OCI-LY1 (cell line): Measurements from ENCODE around the gene COMMD3.
"Not testable (repeated sequence)": the region's sequence is repeated elsewhere in the genome, so short reads cannot be mapped to it uniquely, and the experiment has no call there.

Source experiments
- H2AFZ ChIP-seq: fragments of 200-600 bp; sonication (generic), shearing (Covaris generic); 2 replicates; pipeline ENCODE4 v1.6.0; 2014; ENCODE audit warnings: antibody characterized with exemption, mild to moderate bottlenecking, low read length
- H3F3A ChIP-seq: fragments of 200-600 bp; sonication (generic), shearing (Covaris generic); 2 replicates; pipeline ENCODE4 v1.6.0; 2014; ENCODE audit warnings: mild to moderate bottlenecking, antibody characterized with exemption, low read length, moderate library complexity; ENCODE audit not compliant: insufficient read depth
- H3K27ac ChIP-seq: fragments of 200-600 bp; sonication (generic); 2 replicates; pipeline ENCODE4 v1.5.1; 2014; ENCODE audit warnings: low read length, mixed run types, mild to moderate bottlenecking, low read depth; ENCODE audit not compliant: poor library complexity, severe bottlenecking
- H3K27me3 ChIP-seq: fragments of 200-600 bp; sonication (generic); 2 replicates; pipeline ENCODE4 v1.6.0; 2014; ENCODE audit warnings: antibody characterized with exemption, mild to moderate bottlenecking, low read length, moderate library complexity; ENCODE audit not compliant: insufficient read depth
- H3K36me3 ChIP-seq: fragments of 200-600 bp; sonication (generic); 2 replicates; pipeline ENCODE4 v1.6.1; 2014; ENCODE audit warnings: mild to moderate bottlenecking, antibody characterized with exemption, low read length, moderate library complexity, mixed read lengths; ENCODE audit not compliant: insufficient read depth
- H3K4me1 ChIP-seq: fragments of 200-600 bp; sonication (generic); 2 replicates; pipeline ENCODE4 v1.5.1; 2014; ENCODE audit warnings: mild to moderate bottlenecking, low read length, moderate library complexity; ENCODE audit not compliant: insufficient read depth, severe bottlenecking
- H3K4me2 ChIP-seq: fragments of 200-600 bp; sonication (generic), shearing (Covaris generic); 2 replicates; pipeline ENCODE4 v1.6.1; 2014; ENCODE audit warnings: low read length
- H3K4me3 ChIP-seq: fragments of 200-600 bp; sonication (generic); 2 replicates; pipeline ENCODE4 v1.5.1; 2014; ENCODE audit warnings: low read length, low read depth, mild to moderate bottlenecking, mixed read lengths; ENCODE audit not compliant: poor library complexity, severe bottlenecking
- H3K79me2 ChIP-seq: fragments of 200-600 bp; shearing (Covaris generic); 2 replicates; pipeline ENCODE4 v1.6.1; 2016; ENCODE audit warnings: mixed run types, low read length, mixed read lengths; ENCODE audit not compliant: insufficient read depth
- H3K9ac ChIP-seq: fragments of 200-600 bp; sonication (generic), shearing (Covaris generic); 2 replicates; pipeline ENCODE4 v1.6.1; 2014; ENCODE audit warnings: mild to moderate bottlenecking, low read length, mixed read lengths
- H3K9me2 ChIP-seq: fragments of 200-600 bp; sonication (generic), shearing (Covaris generic); 2 replicates; pipeline ENCODE4 v1.6.1; 2014; ENCODE audit warnings: low read depth, mild to moderate bottlenecking, low read length, mixed read lengths
- H3K9me3 ChIP-seq: fragments of 200-600 bp; shearing (Covaris generic); 2 replicates; pipeline ENCODE4 v1.6.1; 2014; ENCODE audit warnings: low read length, mixed read lengths
- H4K20me1 ChIP-seq: fragments of 200-600 bp; sonication (generic), shearing (Covaris generic); 2 replicates; pipeline ENCODE4 v1.6.0; 2016; ENCODE audit warnings: mild to moderate bottlenecking, low read length; ENCODE audit not compliant: insufficient read depth
- EZH2 ChIP-seq: fragments of 200-600 bp; sonication (generic), shearing (Covaris generic); IDR thresholded peaks from 2 replicates; pipeline ENCODE4 v1.8.0; 2017; ENCODE audit warnings: borderline replicate concordance, mixed run types, mild to moderate bottlenecking, antibody characterized with exemption, low read length, moderate library complexity, mixed read lengths
- TF ChIP-seq, protein P1 (sequence below): fragments of 200-600 bp; sonication (generic), shearing (Covaris generic); IDR thresholded peaks from 2 replicates; pipeline ENCODE4 v1.5.1; 2017; ENCODE audit warnings: mild to moderate bottlenecking, antibody characterized with exemption, low read length, moderate library complexity, mixed read lengths

Gene COMMD3

DNA sequence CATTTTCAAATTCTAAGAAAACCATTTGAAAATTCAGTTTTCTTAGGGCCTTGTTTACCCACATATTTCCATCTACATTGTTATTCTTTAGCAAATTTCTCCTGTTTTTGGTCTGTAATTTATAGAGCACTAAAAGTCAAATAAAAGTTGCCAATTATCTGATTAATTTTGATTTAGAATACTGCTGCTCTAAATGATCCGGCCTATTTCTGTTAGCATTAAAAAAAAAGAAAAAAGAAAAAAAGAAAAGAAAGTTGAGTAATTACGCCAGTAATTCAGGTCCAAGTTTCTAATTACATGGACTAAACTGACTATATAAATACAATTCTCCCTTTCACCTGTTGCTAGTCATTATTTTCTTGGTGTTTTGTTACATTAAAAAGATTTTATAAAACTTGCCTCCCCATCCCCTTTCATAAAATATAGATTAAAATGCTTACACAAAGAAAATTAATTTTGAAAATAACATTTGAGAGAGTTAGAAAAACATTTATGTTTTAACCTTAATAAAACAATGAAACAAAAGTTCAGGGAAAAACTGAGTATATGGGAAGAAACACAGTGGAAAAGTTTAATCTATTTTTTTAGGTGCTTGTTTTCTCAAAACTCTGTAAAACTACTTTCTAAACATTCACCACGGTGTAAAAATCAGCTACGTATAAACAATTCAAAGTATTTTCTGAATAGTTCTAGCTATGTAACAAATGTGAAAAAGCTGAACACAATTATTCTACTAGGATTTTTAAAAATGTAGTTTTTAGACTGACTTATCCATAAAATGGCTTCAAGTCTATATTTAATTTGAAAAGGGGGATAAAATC lies 6.8 kb upstream of the COMMD3 start:
- H3K4me1 ChIP-seq = no peaks in the 10 kb centered on the region
- no peaks in the 10 kb centered on the region for H3K27me3 ChIP-seq
- TF ChIP-seq, protein P1, sequence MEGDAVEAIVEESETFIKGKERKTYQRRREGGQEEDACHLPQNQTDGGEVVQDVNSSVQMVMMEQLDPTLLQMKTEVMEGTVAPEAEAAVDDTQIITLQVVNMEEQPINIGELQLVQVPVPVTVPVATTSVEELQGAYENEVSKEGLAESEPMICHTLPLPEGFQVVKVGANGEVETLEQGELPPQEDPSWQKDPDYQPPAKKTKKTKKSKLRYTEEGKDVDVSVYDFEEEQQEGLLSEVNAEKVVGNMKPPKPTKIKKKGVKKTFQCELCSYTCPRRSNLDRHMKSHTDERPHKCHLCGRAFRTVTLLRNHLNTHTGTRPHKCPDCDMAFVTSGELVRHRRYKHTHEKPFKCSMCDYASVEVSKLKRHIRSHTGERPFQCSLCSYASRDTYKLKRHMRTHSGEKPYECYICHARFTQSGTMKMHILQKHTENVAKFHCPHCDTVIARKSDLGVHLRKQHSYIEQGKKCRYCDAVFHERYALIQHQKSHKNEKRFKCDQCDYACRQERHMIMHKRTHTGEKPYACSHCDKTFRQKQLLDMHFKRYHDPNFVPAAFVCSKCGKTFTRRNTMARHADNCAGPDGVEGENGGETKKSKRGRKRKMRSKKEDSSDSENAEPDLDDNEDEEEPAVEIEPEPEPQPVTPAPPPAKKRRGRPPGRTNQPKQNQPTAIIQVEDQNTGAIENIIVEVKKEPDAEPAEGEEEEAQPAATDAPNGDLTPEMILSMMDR = no peak
- no peak for TF ChIP-seq EZH2
- no peak overlapping the region for H3K27ac ChIP-seq
- H2AFZ ChIP-seq = no peak overlapping the region
- no peaks in the 10 kb centered on the region for H4K20me1 ChIP-seq
- H3K4me3 ChIP-seq = no peak overlapping the region
- no peak overlapping the region for H3K9ac ChIP-seq
- H3K4me2 ChIP-seq = no peak overlapping the region
- no peaks in the 10 kb centered on the region for H3K9me3 ChIP-seq
- no peaks in the 10 kb centered on the region for H3F3A ChIP-seq
- no peaks in the 10 kb centered on the region for H3K9me2 ChIP-seq
- H3K79me2 ChIP-seq = no peaks in the 10 kb centered on the region
- no peaks in the 10 kb centered on the region for H3K36me3 ChIP-seq

DNA sequence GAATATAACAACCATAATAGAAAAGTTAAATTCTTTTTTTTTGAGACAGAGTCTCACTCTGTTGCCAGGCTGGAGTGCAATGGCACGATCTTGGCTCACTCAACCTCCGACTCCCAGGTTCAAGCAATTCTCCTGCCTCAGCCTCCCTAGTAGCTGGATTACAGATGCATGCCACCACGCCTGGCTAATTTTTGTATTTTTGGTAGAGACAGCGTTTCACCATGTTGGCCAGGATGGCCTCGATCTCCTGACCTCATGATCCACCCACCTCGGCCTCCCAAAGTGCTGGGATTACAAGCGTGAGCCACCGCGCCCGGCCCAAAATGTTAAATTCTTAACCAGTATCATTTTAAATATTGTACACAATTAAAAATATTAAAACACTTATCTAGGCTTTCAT lies 6.2 kb upstream of the COMMD3 start:
- H3K27me3 ChIP-seq, H3K9me3 ChIP-seq, H4K20me1 ChIP-seq, H3K36me3 ChIP-seq, H3K9ac ChIP-seq, H3K4me3 ChIP-seq, H2AFZ ChIP-seq, H3F3A ChIP-seq, H3K79me2 ChIP-seq, H3K4me2 ChIP-seq, H3K9me2 ChIP-seq, H3K27ac ChIP-seq, H3K4me1 ChIP-seq: not testable (repeated sequence)

DNA sequence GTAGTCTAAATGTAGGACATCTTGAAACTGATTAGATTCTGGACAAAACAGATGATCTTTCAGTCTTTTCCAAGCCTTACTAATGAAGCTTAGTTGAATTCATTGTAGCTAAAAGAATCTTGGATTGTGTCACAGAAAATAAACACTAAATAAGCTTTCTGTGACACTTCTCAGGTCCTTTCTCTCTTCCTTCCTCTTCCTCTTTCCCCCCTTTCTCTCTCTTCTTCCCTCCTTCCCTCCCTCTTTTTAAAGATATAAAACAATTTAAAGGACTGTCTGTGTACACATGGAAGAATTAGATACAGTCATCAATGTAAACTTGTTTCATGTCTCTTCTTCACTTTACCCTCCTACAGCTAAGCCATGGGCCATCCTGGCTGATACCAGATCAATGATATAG lies 5.3 kb upstream of the COMMD3 start:
- TF ChIP-seq, protein P1 = no peak
- no peak for TF ChIP-seq EZH2

DNA sequence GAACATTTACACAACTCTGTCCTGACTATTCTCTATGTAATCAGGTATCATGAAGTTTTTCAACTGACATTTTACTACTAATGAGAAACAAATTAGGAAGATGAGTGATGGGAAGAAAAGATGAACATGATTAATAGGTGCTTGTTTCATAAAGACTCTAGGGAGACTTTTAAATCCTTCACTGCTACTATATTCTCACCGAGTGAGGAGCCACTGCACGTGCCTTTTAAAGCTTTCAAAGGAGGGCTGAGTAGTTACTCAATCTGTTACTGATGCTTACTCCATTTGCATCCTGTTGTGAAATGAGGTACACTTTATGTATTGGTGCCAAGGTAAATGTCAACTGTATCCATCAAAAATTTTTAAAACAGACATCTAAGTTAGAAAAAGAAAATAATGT lies 1.3 kb upstream of the COMMD3 start:
- Histone ChIP-seq H2AFZ (no peak overlapping the region), H3K4me2 (no peak overlapping the region)

More for the DNA sequence above, 5.3 kb upstream of the COMMD3 start:
- H3K9me2 ChIP-seq = no peaks in the 10 kb centered on the region
- no peaks in the 10 kb centered on the region for H3K36me3 ChIP-seq
- H2AFZ ChIP-seq = no peak overlapping the region
- no peak overlapping the region for H3K9ac ChIP-seq
- no peak overlapping the region for H3K27ac ChIP-seq
- H3K79me2 ChIP-seq = no peaks in the 10 kb centered on the region
- no peaks in the 10 kb centered on the region for H3K27me3 ChIP-seq
- no peak overlapping the region for H3K4me3 ChIP-seq
- H3F3A ChIP-seq = no peaks in the 10 kb centered on the region
- no peak overlapping the region for H3K4me2 ChIP-seq
- no peaks in the 10 kb centered on the region for H4K20me1 ChIP-seq
- peaks cover 7% of the 10 kb centered on the region for H3K4me1 ChIP-seq
- H3K9me3 ChIP-seq = no peaks in the 10 kb centered on the region

More for the DNA sequence above, 1.3 kb upstream of the COMMD3 start:
- TF ChIP-seq, protein P1 = no peak
- no peak for TF ChIP-seq EZH2
- Histone ChIP-seq H3K79me2 (no peaks in the 10 kb centered on the region), H3K36me3 (peaks cover 6% of the 10 kb centered on the region; the same call in 1 of the 2 replicates), H3F3A (no peaks in the 10 kb centered on the region), H3K27me3 (no peaks in the 10 kb centered on the region), H3K9me3 (no peaks in the 10 kb centered on the region), H3K9ac (no peak overlapping the region), H3K27ac (no peak overlapping the region), H3K4me1 (peaks cover 26% of the 10 kb centered on the region), H3K9me2 (no peaks in the 10 kb centered on the region), H4K20me1 (no peaks in the 10 kb centered on the region; the same call in 1 of the 2 replicates), H3K4me3 (no peak overlapping the region)
